Measurements from ENCODE around the gene ADAM12.

DNA sequence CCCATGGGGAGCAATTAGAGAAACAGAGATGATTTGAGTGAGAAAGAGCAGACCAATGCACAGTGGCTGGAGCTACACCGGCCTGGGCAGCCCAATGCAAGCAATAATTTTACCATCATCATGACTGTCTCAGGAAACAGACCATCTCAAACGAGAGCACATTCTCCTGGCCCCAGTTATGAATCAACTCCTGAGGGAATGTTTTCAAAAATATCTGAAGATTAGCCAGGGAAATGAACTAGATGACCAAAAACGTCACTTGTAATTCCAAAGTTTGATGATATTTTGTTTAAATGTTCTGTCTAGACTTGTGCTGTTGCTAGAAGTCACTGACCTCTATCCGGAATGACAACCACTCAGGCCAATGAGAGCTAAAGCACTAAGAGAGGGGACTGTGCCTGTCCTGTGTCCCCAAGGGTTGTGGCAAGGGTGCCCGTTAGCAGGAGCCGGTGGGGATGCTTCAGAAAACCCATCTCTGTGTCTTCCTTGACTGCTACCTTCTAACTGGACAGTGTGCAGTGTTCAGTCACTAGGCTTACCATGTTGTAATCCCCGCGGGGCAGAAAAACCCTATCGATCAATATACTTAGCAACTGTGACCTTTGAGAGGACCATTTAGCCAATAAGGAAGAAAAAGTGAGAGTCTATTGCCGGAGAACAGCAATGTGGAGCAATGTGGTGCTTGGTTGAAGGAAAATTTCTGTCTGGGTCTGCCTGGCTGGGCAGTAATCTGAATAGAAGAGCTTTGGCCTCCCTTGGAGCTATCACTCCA is 202.4 kb downstream of the ADAM12 start:
- TF ChIP-seq TAF1 (IDR thresholded peaks at IDR 0.05; ENCODE audit: low read depth, low read length) = no peak
- TF ChIP-seq POLR2A (IDR thresholded peaks at IDR 0.05; ENCODE audit: low read depth, low read length) = no peak
- TF ChIP-seq SPI1 (IDR thresholded peaks at IDR 0.05; ENCODE audit: low read depth, low read length) = no peak
- no peak for TF ChIP-seq POLR2AphosphoS5 (IDR thresholded peaks at IDR 0.05; ENCODE audit: low read depth, low read length)
- no peak for TF ChIP-seq POU2F2 (IDR thresholded peaks at IDR 0.05; ENCODE audit: low read depth, low read length)

Data from GM12891 (cell line).